C4-2B (cell line): Measurements from ENCODE around the gene ERO1B.

Experiments
- ZFX ChIP-seq: fragments of 450-650 bp; IDR thresholded peaks from 2 replicates; pipeline ENCODE4 v1.6.1; 2017
- TF ChIP-seq, protein P1 (sequence below): fragments of 450-650 bp; conservative IDR thresholded peaks from 2 replicates; pipeline ENCODE4 v1.5.1; 2017; ENCODE audit warnings: mild to moderate bottlenecking

DNA sequence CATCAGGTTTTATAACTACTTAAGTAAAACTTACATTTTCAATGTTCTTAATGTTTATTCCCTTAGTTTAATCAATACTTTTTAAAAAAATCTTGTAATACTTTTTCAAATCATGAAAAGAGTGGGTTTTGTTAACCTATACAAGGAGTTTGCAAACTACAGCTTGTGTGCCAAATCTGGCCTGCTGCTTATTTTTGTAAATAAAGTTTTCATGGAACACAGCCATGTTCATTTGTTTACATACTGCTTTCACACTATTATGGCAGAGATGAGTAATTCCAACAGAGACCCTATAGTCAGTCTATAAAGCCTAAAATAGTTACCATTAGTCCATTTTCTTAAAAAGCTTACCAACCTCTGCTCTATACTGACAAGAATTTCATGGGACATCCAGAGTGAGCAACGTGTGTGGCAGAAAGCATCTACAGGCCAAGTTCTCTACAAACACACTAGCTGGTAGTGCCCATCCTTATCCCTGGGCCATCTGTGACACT, 42.6 kb downstream of the ERO1B start:
- TF ChIP-seq, protein P1, sequence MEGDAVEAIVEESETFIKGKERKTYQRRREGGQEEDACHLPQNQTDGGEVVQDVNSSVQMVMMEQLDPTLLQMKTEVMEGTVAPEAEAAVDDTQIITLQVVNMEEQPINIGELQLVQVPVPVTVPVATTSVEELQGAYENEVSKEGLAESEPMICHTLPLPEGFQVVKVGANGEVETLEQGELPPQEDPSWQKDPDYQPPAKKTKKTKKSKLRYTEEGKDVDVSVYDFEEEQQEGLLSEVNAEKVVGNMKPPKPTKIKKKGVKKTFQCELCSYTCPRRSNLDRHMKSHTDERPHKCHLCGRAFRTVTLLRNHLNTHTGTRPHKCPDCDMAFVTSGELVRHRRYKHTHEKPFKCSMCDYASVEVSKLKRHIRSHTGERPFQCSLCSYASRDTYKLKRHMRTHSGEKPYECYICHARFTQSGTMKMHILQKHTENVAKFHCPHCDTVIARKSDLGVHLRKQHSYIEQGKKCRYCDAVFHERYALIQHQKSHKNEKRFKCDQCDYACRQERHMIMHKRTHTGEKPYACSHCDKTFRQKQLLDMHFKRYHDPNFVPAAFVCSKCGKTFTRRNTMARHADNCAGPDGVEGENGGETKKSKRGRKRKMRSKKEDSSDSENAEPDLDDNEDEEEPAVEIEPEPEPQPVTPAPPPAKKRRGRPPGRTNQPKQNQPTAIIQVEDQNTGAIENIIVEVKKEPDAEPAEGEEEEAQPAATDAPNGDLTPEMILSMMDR, result no peak
- no peak for TF ChIP-seq ZFX
